Epithelial cell of proximal tubule (primary cell): ENCODE data around the gene KHDRBS1. TPM values are rescaled to one million over a fixed set of nuclear protein-coding genes. Genes with fewer than 3 reads are reported as not detected.
"Not testable (repeated sequence)": the region's sequence is repeated elsewhere in the genome, so short reads cannot be mapped to it uniquely, and the experiment has no call there.

Experiments
- DNase-seq: peaks from one replicate; pipeline ENCODE4 v3.0.0-alpha.2; 2011; ENCODE audit warnings: low read depth
- H3K4me3 ChIP-seq: 2 replicates; pipeline ENCODE4 v1.5.1; 2011; ENCODE audit warnings: low read depth, mild to moderate bottlenecking, low read length
- CTCF ChIP-seq: conservative IDR thresholded peaks from 2 replicates; pipeline ENCODE4 v1.5.1; 2012; ENCODE audit warnings: low read depth, mild to moderate bottlenecking, low read length
- total RNA-seq: library from RNA; depleted of rRNA; stranded (reverse); fragments of >200 nt; gene quantifications from 2 replicates; pipeline ENCODE4 v1.2.3, GENCODE V29; 2015

The KHDRBS1 gene
- total RNA-seq, 1 donor from 2014 or later = 69.6 TPM

DNA sequence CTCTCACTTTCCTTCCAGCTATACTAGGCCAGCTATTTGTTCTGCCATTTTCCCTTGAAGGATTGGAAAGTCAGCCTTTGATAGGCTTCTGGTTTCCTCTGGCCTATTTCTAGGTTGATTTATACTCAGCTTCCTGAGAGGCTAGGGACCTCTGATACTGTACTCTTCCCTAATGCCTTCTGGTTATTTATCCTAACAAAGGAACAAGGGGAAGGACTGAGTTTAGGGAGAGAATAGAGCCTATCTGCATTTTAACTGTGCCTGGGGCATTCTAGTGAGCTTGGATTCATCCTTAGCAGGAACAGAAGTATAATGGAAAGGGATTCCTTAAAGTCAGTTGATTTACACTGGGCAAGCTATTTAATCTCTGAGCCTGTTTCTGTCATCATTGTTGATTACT lies 47.2 kb downstream of the KHDRBS1 start:
- H3K4me3 ChIP-seq = no peak overlapping the region
- no peak for TF ChIP-seq CTCF
- DNase-seq = no peak

DNA sequence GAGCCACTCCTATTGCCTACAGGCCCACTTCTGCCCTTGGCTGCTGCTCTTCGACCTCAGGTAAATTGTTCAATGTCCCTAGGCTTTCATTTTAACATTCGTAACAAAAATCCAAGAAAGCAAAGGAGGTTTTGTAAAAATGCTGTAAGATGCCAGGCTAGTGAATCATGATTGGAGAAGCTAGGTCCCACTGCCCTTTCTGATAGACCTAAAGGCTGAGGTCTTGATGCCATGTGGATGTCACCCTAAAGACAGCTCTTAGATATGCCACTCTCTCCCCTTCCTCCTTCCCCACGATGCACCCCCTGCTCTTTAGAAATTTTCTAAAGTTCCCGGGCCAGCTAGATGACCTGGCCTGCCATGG lies 49.2 kb downstream of the KHDRBS1 start:
- no peak for DNase-seq
- no peak for TF ChIP-seq CTCF
- H3K4me3 ChIP-seq = no peak overlapping the region

GRCh38 chr1:32063261-32063681 lies 49.6 kb downstream of the KHDRBS1 start:
- no peak for DNase-seq

DNA sequence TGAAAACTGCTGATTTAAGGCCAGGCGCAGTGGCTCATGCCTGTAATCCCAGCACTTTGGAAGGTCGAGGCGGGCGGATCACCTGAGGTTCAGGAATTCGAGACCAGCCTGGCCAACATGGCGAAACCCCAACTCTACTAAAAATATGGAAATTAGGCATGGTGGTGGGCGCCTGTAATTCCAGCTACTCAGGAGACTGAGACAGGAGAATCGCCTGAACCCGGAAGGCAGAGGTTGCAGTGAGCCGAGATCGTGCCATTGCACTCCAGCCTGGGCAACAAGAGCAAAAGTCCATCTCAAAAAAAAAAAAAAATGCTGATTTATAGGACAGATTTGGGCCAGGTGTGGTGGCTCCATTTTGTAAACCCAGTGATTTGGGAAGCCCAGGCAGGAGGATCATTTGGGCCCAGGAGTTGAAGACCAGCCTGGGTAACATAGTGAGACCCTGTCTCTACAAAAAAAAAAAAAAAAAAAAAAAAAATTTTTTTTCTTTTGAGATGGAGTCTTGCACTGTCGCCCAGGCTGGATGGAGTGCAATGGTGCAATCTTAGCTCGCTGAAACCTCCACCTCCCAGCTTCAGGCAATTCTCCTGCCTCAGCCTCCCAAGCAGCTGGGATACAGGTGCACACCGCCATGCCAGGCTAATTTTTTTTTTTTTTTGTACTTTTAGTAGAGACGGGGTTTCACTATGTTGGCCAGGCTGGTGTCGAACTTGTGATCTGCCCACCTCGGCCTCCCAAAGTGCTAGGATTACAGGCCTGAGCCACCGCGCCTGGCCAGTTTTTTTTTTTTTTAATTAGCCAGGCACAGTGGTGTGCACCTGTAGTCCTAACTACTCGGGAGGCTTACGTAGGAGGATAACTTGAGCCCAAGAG lies 52.2 kb downstream of the KHDRBS1 start:
- H3K4me3 ChIP-seq, DNase-seq: not testable (repeated sequence)

More at GRCh38 chr1:32063261-32063681, 49.6 kb downstream of the KHDRBS1 start:
- TF ChIP-seq CTCF = peak; percentile 55
- H3K4me3 ChIP-seq = no peak overlapping the region

DNA sequence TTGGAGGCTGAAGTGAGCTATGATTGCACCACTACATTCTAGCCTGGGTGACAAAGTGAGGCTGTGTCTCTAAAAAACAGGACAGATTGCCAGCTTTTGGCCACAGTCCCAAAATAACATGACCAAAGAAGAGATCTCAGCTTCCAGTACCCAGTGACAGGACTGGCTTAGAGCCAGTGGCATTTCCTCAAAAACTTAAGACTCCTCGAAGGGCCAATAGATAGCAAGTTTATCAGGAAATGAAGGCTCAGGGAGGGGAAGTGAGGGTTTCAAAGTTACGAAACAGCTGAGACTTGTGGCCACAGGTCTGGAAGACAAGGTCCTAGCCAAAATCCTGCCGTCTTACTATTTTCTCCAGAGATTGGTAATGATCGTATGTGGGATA lies 52.8 kb downstream of the KHDRBS1 start:
- no peak for DNase-seq
- no peak for TF ChIP-seq CTCF
- H3K4me3 ChIP-seq = no peak overlapping the region

DNA sequence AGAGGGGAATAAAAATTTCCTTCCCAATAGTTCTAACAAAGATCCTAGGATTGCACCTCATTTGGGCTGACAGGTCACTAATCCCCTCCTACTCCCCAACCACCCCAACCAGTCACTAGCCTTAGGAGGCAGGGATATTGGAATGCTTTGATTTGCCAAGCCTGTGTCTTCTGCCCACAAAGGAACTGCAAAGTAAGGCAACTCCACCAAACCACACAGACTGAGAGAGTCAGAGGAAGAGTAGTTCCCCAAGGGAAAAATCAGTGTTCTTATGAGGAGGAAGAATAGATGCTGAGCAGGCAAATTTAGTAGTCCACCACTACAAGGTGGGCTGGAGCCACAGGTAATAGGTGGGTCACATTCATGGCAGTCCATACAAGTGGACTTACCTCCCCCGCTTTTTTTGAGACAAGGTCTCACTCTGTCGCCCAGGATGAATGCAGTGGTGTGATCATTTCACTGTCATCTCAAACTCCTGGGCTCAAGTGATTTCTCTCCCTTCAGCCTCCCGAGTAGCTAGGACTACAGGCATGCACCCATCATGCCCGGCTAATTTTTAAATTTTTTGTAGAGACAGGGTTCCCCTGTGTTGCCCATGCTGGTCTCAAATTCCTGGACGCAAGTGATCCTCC lies 55.4 kb downstream of the KHDRBS1 start:
- no peak for TF ChIP-seq CTCF
- DNase-seq = no peak
- no peak overlapping the region for H3K4me3 ChIP-seq

DNA sequence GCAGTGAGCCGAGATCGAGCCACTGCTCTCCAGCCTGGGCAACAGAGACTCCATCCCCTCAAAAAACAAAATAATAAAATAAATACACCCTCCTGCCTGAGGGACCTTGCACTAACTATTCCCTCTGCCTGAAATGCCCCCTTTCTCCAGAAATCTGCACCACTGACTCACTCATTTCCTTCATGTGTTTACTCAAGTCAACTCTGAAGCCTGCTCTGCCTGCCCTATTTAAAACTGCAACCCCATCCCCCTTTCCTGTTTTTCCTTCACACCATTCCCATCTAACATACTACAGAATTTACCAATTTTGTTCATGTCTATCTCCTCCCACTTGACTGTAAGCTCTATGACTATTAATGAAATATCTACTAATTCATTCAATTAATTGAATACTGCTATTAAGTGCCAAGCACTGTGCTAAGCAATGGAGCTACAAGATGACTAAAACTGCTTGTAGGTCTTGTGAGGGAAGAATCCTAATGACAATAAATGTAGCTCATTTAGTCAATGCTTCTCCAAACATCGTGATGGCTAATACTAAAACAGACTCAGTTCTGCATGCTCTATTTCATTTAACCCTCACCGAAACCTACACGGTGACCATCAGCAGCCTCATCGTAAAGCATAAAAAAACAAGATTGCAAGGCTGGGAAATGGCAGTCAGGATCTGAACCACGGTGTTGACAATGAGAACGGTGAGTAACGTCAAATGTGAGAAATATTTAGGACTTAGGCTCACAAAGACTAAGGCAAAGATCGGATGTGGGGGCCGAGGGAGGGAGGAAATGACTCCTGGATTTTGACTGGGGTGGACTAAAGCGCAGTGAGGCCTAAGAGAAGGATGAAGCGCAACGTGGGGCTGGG lies 58.3 kb downstream of the KHDRBS1 start:
- TF ChIP-seq CTCF = no peak
- H3K4me3 ChIP-seq = peak overlapping the region; percentile 73
- no peak for DNase-seq
